Measurements from ENCODE around the gene TRPM2. TPM values are rescaled to one million over a fixed set of nuclear protein-coding genes. Genes with fewer than 3 reads are reported as not detected.

TRPM2 gene
- total RNA-seq, 2 donors from 2014 or later = 1.6 to 12.5 TPM

- Mint-ChIP-seq H3K9me3 (peaks cover 25% of the 10 kb centered on the region), H3K27ac (no peak overlapping the region), H3K27me3 (ENCODE audit: insufficient read depth) (peaks cover 2% of the 10 kb centered on the region), H3K4me1 (peaks cover 13% of the 10 kb centered on the region), H3K4me3 (no peak overlapping the region), H3K36me3 (ENCODE audit: low read depth) (no peaks in the 10 kb centered on the region)
- Histone ChIP-seq H3K4me1 (ENCODE audit: control insufficient read depth, insufficient read depth, low read length) (peaks cover 5% of the 10 kb centered on the region), H3K27me3 (ENCODE audit: control insufficient read depth, insufficient read depth, low read length, poor library complexity, severe bottlenecking) (no peaks in the 10 kb centered on the region), H3K36me3 (ENCODE audit: control insufficient read depth, insufficient read depth, low read length) (no peaks in the 10 kb centered on the region), H3K27ac (ENCODE audit: low read depth, low read length) (no peak overlapping the region), H3K9me3 (ENCODE audit: control insufficient read depth, low read length) (peaks cover 25% of the 10 kb centered on the region), H3K9ac (ENCODE audit: extremely low read depth, low read length, poor library complexity, severe bottlenecking) (no peak overlapping the region), H3K4me3 (ENCODE audit: low read length) (no peak overlapping the region)
- TF ChIP-seq CTCF (conservative IDR thresholded peaks at IDR 0.05) = no peak
- no peak for DNase-seq
- 91 to 97% methylated on average over 7 to 10 of the region's 10 CpGs for WGBS, 2 experiments (ENCODE audit: insufficient coverage in 1 of 2, insufficient read length in 1 of 2)
Measured at GRCh38 chr21:44380876-44381275, 27.5 kb downstream of the TRPM2 start.

- Mint-ChIP-seq H3K9me3 (peaks cover 32% of the 10 kb centered on the region), H3K27ac (no peak overlapping the region), H3K4me3 (no peak overlapping the region), H3K27me3 (ENCODE audit: insufficient read depth) (peaks cover 2% of the 10 kb centered on the region), H3K4me1 (peaks cover 13% of the 10 kb centered on the region), H3K36me3 (ENCODE audit: low read depth) (no peaks in the 10 kb centered on the region)
- no peak for TF ChIP-seq CTCF (conservative IDR thresholded peaks at IDR 0.05)
- DNase-seq = no peak
- peaks cover 5% of the 10 kb centered on the region for H3K4me1 ChIP-seq (ENCODE audit: control insufficient read depth, insufficient read depth, low read length)
- H3K36me3 ChIP-seq (ENCODE audit: control insufficient read depth, insufficient read depth, low read length) = no peaks in the 10 kb centered on the region
- peaks cover 33% of the 10 kb centered on the region for H3K9me3 ChIP-seq (ENCODE audit: control insufficient read depth, low read length)
- H3K9ac ChIP-seq (ENCODE audit: extremely low read depth, low read length, poor library complexity, severe bottlenecking) = no peak overlapping the region
- H3K4me3 ChIP-seq (ENCODE audit: low read length) = no peak overlapping the region
- H3K27me3 ChIP-seq (ENCODE audit: control insufficient read depth, insufficient read depth, low read length, poor library complexity, severe bottlenecking) = no peaks in the 10 kb centered on the region
- no peak overlapping the region for H3K27ac ChIP-seq (ENCODE audit: low read depth, low read length)
Measured at GRCh38 chr21:44381874-44382273, 28.5 kb downstream of the TRPM2 start.

- Mint-ChIP-seq H3K9me3 (peaks cover 36% of the 10 kb centered on the region), H3K4me1 (peaks cover 13% of the 10 kb centered on the region), H3K27me3 (ENCODE audit: insufficient read depth) (peaks cover 2% of the 10 kb centered on the region), H3K36me3 (ENCODE audit: low read depth) (no peaks in the 10 kb centered on the region), H3K27ac (no peak overlapping the region), H3K4me3 (no peak overlapping the region)
- TF ChIP-seq CTCF (conservative IDR thresholded peaks at IDR 0.05) = no peak
- Histone ChIP-seq H3K9me3 (ENCODE audit: control insufficient read depth, low read length) (peaks cover 40% of the 10 kb centered on the region), H3K36me3 (ENCODE audit: control insufficient read depth, insufficient read depth, low read length) (no peaks in the 10 kb centered on the region), H3K4me1 (ENCODE audit: control insufficient read depth, insufficient read depth, low read length) (peaks cover 5% of the 10 kb centered on the region), H3K4me3 (ENCODE audit: low read length) (no peak overlapping the region), H3K27ac (ENCODE audit: low read depth, low read length) (no peak overlapping the region), H3K9ac (ENCODE audit: extremely low read depth, low read length, poor library complexity, severe bottlenecking) (no peak overlapping the region), H3K27me3 (ENCODE audit: control insufficient read depth, insufficient read depth, low read length, poor library complexity, severe bottlenecking) (no peaks in the 10 kb centered on the region)
- DNase-seq = no peak
- 93% methylated on average over 9 of the region's 9 CpGs for WGBS, 2 experiments (ENCODE audit: insufficient coverage in 1 of 2, insufficient read length in 1 of 2)
Measured at GRCh38 chr21:44382536-44382935, 29.1 kb downstream of the TRPM2 start.

Data from endodermal cell (in vitro differentiated cells).